ENCODE measurements around the gene PHOSPHO2. TPM values are rescaled to one million over a fixed set of nuclear protein-coding genes. Genes with fewer than 3 reads are reported as not detected.

PHOSPHO2 gene
- total and polyA plus RNA-seq, 9 of the 15 experiments (the other 6 are each of a cell fraction or from before 2014, with no cell fraction given), result 7.8 to 19.1 (median 11.7) TPM

DNA sequence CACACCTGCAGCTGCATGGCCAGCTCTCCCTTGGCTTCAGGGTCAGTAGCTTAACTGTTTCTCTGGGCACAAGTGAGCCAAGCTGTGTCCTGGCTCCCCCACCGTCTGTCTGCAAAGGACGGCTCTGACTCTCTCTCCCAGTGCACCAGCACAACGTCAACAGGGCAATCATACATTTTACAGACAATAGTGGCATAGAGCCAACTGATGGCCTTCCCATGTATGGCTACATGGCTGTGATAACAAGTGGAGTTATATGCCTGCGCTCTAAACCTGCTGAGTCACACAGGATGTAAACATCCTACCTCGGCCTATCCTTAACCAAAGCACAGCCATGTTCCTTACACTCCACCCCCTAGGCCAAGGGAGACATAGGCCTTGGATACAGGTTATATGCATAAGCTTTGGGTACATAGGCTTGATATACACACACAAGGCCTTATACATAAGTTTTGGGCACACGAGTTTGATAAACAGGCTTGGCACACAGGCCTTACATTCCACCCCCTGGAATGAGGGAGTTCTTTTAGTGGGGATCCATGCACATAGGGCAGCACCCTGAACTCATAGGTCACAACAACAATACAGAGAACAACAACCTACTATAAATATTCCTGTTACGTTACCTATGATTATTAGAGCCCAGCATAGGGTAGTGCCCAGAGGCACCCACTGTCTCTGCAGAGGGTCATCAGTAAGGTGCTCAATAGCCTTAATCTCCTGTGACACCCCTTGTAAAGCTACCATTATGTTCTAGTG, 17.7 kb downstream of the PHOSPHO2 start (continued):
- TF ChIP-seq FOXJ3 (CRISPR knock-in tag; IDR thresholded peaks at IDR 0.05) (no peak), PYGO2 (tag; IDR thresholded peaks at IDR 0.05) (peak; percentile 98), MAFF (IDR thresholded peaks at IDR 0.05; ENCODE audit: low read length) (peak; percentile 81), MAFK (IDR thresholded peaks at IDR 0.05; ENCODE audit: low read length) (peak; percentile 77), HMG20A (CRISPR knock-in tag; conservative IDR thresholded peaks at IDR 0.05) (peak; percentile 82; the same call in 1 of the 2 replicates), TEAD1 (CRISPR knock-in tag; IDR thresholded peaks at IDR 0.05) (peak in 1 of 2 experiments; percentile 99; a peak in 2 of 4 replicates), EGR1 (conservative IDR thresholded peaks at IDR 0.05) (no peak), SIX5 (IDR thresholded peaks at IDR 0.05; ENCODE audit: borderline replicate concordance in 1 of 2, insufficient read depth in 1 of 2, low read depth in 1 of 2, low read length in 2 of 2) (no peak), KLF16 (IDR thresholded peaks at IDR 0.05) (no peak), ZFX (CRISPR knock-in tag; IDR thresholded peaks at IDR 0.05) (no peak), MYC (IDR thresholded peaks at IDR 0.05; ENCODE audit: low read depth, low read length) (no peak), MYC (CRISPR knock-in tag; IDR thresholded peaks at IDR 0.05; ENCODE audit: borderline replicate concordance, low read depth) (peak; percentile 82; the same call in 1 of the 2 replicates), POLR2B (IDR thresholded peaks at IDR 0.05; ENCODE audit: low read depth, partially characterized antibody) (no peak), NONO (IDR thresholded peaks at IDR 0.05; ENCODE audit: low read depth in 2 of 2, low read length in 1 of 2) (no peak), NR3C1 (CRISPR knock-in tag; IDR thresholded peaks at IDR 0.05) (no peak), ZNF785 (CRISPR knock-in tag; IDR thresholded peaks at IDR 0.05) (peak; percentile 87), ZNF77 (CRISPR knock-in tag; IDR thresholded peaks at IDR 0.05) (no peak), POLR3G (IDR thresholded peaks at IDR 0.05; ENCODE audit: extremely low read depth, insufficient read length, insufficient replicate concordance) (no peak), CBX8 (IDR thresholded peaks at IDR 0.05; ENCODE audit: borderline replicate concordance, extremely low read depth, low read depth, low read length, poor library complexity, severe bottlenecking) (no peak), CC2D1A (IDR thresholded peaks at IDR 0.05) (no peak), JUNB (CRISPR knock-in tag; conservative IDR thresholded peaks at IDR 0.05) (0 out of 2 replicates have a peak, but pooled peaks have one; percentile 51), MEF2A (IDR thresholded peaks at IDR 0.05; ENCODE audit: control insufficient read depth, low read depth, low read length) (no peak), RFX5 (IDR thresholded peaks at IDR 0.05; ENCODE audit: low read depth, low read length) (no peak), TRIM24 (IDR thresholded peaks at IDR 0.05) (peak; percentile 39 to 46; a peak in 1 of 4 replicates)
- TF ChIP-seq, protein P1, sequence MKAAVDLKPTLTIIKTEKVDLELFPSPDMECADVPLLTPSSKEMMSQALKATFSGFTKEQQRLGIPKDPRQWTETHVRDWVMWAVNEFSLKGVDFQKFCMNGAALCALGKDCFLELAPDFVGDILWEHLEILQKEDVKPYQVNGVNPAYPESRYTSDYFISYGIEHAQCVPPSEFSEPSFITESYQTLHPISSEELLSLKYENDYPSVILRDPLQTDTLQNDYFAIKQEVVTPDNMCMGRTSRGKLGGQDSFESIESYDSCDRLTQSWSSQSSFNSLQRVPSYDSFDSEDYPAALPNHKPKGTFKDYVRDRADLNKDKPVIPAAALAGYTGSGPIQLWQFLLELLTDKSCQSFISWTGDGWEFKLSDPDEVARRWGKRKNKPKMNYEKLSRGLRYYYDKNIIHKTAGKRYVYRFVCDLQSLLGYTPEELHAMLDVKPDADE (conservative IDR thresholded peaks at IDR 0.05; ENCODE audit: control insufficient read depth, low read depth, low read length), result no peak
- TF ChIP-seq, protein P2, sequence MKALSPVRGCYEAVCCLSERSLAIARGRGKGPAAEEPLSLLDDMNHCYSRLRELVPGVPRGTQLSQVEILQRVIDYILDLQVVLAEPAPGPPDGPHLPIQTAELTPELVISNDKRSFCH (CRISPR knock-in tag; IDR thresholded peaks at IDR 0.05), result peak; percentile 91
- TF ChIP-seq, protein P2 (tag; IDR thresholded peaks at IDR 0.05), result peak; percentile 100
- TF ChIP-seq, protein P3, sequence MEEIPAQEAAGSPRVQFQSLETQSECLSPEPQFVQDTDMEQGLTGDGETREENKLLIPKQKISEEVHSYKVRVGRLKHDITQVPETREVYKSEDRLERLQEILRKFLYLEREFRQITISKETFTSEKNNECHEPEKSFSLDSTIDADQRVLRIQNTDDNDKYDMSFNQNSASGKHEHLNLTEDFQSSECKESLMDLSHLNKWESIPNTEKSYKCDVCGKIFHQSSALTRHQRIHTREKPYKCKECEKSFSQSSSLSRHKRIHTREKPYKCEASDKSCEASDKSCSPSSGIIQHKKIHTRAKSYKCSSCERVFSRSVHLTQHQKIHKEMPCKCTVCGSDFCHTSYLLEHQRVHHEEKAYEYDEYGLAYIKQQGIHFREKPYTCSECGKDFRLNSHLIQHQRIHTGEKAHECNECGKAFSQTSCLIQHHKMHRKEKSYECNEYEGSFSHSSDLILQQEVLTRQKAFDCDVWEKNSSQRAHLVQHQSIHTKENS (CRISPR knock-in tag; IDR thresholded peaks at IDR 0.05), result no peak
